ENCODE data around the gene POC1A. TPM values are rescaled to one million over a fixed set of nuclear protein-coding genes. Genes with fewer than 3 reads are reported as not detected.

The POC1A gene
- total and polyA plus RNA-seq, 2 donors (not counting 1 experiment from before 2014, with no cell fraction given): 1.7 to 2.8 TPM

- Mint-ChIP-seq H3K27me3 (no peaks in the 10 kb centered on the region), H3K4me3 (no peak overlapping the region), H3K27ac (no peak overlapping the region), H3K4me1 (peaks cover 3% of the 10 kb centered on the region), H3K9me3 (ENCODE audit: insufficient read depth) (no peaks in the 10 kb centered on the region)
- peaks cover 0 to 7% of the 10 kb centered on the region in 2 donors for H3K4me1 ChIP-seq (ENCODE audit: control insufficient read depth in 2 of 2, insufficient read depth in 2 of 2, low read length in 2 of 2)
- intact Hi-C loops (cut with micrococcal nuclease): no loop called here
- no peaks in the 10 kb centered on the region for H3K36me3 ChIP-seq (replicated peaks in 1 of 2; ENCODE audit: control extremely low read depth in 1 of 2, control insufficient read depth in 1 of 2, extremely low read depth in 1 of 2, insufficient read depth in 2 of 2, low read length in 1 of 2)
- H3K79me2 ChIP-seq (ENCODE audit: control insufficient read depth, insufficient read depth, low read length): no peaks in the 10 kb centered on the region
- DNase-seq (no peak), ATAC-seq (ENCODE audit: low read depth) (no peak)
- no peak overlapping the region for H3K27ac ChIP-seq (ENCODE audit: low read length in 2 of 2)
- no peaks in the 10 kb centered on the region for H3K27me3 ChIP-seq (replicated peaks in 1 of 4; ENCODE audit: control extremely low read depth in 1 of 4, control insufficient read depth in 3 of 4, insufficient read depth in 4 of 4, low read length in 3 of 4)
- CTCF ChIA-PET: interaction anchor here (1.1 kb wide), 1 partner anchor 14 kb away, joined by 3 read pairs; no protein-coding TSS in a partner anchor
- WGBS (ENCODE audit: insufficient coverage): 93% methylated on average over 4 of the region's 8 CpGs
- no peaks in the 10 kb centered on the region for H4K20me1 ChIP-seq (ENCODE audit: control insufficient read depth, insufficient read depth, low read length, poor library complexity, severe bottlenecking)
- no peak overlapping the region for H3K4me3 ChIP-seq (ENCODE audit: control extremely low read depth in 1 of 5, extremely low read depth in 1 of 5, insufficient read depth in 1 of 5, low read depth in 2 of 5, low read length in 4 of 5)
- no peak overlapping the region for H2AFZ ChIP-seq (ENCODE audit: insufficient read depth, low read depth, low read length, poor library complexity, severe bottlenecking)
- POLR2A ChIA-PET: no interaction called here
- no peak overlapping the region for H3K9ac ChIP-seq (ENCODE audit: low read length)
- H3K4me2 ChIP-seq (replicated peaks; ENCODE audit: low read depth, low read length, poor library complexity, severe bottlenecking): no peak overlapping the region
- TF ChIP-seq EZH2 (IDR thresholded peaks at IDR 0.05; ENCODE audit: borderline replicate concordance, insufficient read depth, low read depth, low read length, poor library complexity, severe bottlenecking) (no peak), CTCF (IDR thresholded peaks at IDR 0.05) (no peak)
- H3K9me3 ChIP-seq (ENCODE audit: control extremely low read depth in 1 of 3, control insufficient read depth in 2 of 3, insufficient read depth in 1 of 3, low read length in 2 of 3): no peaks in the 10 kb centered on the region
Measured at GRCh38 chr3:52109611-52110301, 44.5 kb downstream of the POC1A start.
